ENCODE data around the gene RFTN1. TPM values are rescaled to one million over a fixed set of nuclear protein-coding genes. Genes with fewer than 3 reads are reported as not detected.

Gene RFTN1
- total RNA-seq, 1 experiment from 2014 or later, result 2.2 TPM

DNA sequence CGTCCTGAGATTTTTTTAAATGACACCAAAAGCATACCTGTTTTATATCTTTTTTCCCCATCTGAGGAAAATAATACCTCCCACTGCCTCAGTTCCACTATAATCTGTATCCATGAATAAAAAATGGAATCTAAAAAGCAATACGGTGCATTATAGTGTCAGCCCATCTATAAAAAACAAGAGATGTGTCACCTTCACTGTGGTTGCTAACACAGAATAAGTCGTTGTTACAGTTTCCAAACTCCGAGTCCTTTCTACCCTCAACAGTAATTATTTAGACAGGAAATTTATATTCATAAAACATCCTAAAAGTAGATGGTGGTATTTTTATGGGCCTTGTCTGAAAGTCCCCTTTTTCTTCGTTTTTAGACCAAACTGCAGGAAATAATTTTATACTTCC lies 19.4 kb downstream of the RFTN1 start:
- Histone ChIP-seq H3K14ac (ENCODE audit: insufficient read depth, low read length) (no peak overlapping the region), H2BK20ac (ENCODE audit: low read depth, low read length, poor library complexity, severe bottlenecking) (no peak overlapping the region), H2BK12ac (ENCODE audit: insufficient read length, low read depth, low read length) (no peak overlapping the region), H2AFZ (ENCODE audit: low read length) (no peak overlapping the region), H4K5ac (ENCODE audit: insufficient read length, low read depth, low read length) (no peak overlapping the region), H4K20me1 (ENCODE audit: control insufficient read depth, insufficient read depth, insufficient read length) (no peaks in the 10 kb centered on the region), H2BK5ac (ENCODE audit: insufficient read length, low read length) (no peak overlapping the region), H3K27me3 (ENCODE audit: insufficient read depth, low read length) (no peaks in the 10 kb centered on the region), H3K18ac (ENCODE audit: insufficient read length, low read depth, low read length) (no peak overlapping the region), H3K4ac (ENCODE audit: low read depth, low read length) (no peak overlapping the region), H3K79me1 (ENCODE audit: insufficient read depth, low read depth, low read length, poor library complexity, severe bottlenecking) (no peaks in the 10 kb centered on the region), H3K23me2 (ENCODE audit: insufficient read length, low read depth, low read length, poor library complexity, severe bottlenecking) (no peaks in the 10 kb centered on the region), H3K4me1 (ENCODE audit: insufficient read depth, low read length) (peaks cover 8% of the 10 kb centered on the region; the same call in 1 of the 2 replicates), H2AK5ac (ENCODE audit: insufficient read length, low read length) (no peak overlapping the region), H4K91ac (ENCODE audit: insufficient read length, low read depth, low read length) (no peak overlapping the region), H2BK120ac (ENCODE audit: low read depth, low read length, poor library complexity, severe bottlenecking) (no peak overlapping the region), H3K4me2 (ENCODE audit: insufficient read depth, insufficient read length, low read length) (no peak overlapping the region), H3K9me3 (ENCODE audit: control insufficient read depth, low read depth, low read length) (no peaks in the 10 kb centered on the region), H3K27ac (ENCODE audit: insufficient read length, low read depth, low read length) (no peak overlapping the region), H4K8ac (replicated peaks; ENCODE audit: insufficient read length, low read depth, low read length) (no peak overlapping the region), H3K56ac (ENCODE audit: insufficient read length, low read depth, low read length) (no peak overlapping the region), H3T11ph (ENCODE audit: low read length) (no peak overlapping the region), H2BK15ac (ENCODE audit: low read depth, low read length) (no peak overlapping the region), H3K79me2 (ENCODE audit: insufficient read depth, low read length) (no peaks in the 10 kb centered on the region), H3K23ac (ENCODE audit: insufficient read length, low read depth, low read length) (no peak overlapping the region), H3K9ac (ENCODE audit: extremely low read depth, insufficient read length, low read length) (no peak overlapping the region)
- peaks cover 8% of the 10 kb centered on the region for H3K27me3 Mint-ChIP-seq (ENCODE audit: low read depth)
- no peak for DNase-seq
- TF ChIP-seq, protein P1, sequence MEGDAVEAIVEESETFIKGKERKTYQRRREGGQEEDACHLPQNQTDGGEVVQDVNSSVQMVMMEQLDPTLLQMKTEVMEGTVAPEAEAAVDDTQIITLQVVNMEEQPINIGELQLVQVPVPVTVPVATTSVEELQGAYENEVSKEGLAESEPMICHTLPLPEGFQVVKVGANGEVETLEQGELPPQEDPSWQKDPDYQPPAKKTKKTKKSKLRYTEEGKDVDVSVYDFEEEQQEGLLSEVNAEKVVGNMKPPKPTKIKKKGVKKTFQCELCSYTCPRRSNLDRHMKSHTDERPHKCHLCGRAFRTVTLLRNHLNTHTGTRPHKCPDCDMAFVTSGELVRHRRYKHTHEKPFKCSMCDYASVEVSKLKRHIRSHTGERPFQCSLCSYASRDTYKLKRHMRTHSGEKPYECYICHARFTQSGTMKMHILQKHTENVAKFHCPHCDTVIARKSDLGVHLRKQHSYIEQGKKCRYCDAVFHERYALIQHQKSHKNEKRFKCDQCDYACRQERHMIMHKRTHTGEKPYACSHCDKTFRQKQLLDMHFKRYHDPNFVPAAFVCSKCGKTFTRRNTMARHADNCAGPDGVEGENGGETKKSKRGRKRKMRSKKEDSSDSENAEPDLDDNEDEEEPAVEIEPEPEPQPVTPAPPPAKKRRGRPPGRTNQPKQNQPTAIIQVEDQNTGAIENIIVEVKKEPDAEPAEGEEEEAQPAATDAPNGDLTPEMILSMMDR (conservative IDR thresholded peaks at IDR 0.05), result no peak
- H3K36me3 Mint-ChIP-seq (ENCODE audit: insufficient read depth in 1 of 3, low read depth in 3 of 3), result peaks cover 5 to 10% (median 8%) of the 10 kb centered on the region in 3 experiments; a peak in 6 of 7 replicates
- no peak overlapping the region for H3K27ac Mint-ChIP-seq
- H3K4me1 Mint-ChIP-seq, result peaks cover 16 to 25% of the 10 kb centered on the region in 2 experiments
- peaks cover 8 to 13% of the 10 kb centered on the region in 2 experiments for H3K9me3 Mint-ChIP-seq
- no peak overlapping the region for H3K4me3 Mint-ChIP-seq
- no CpG with 5 or more reads among the region's 5 CpGs for WGBS (ENCODE audit: extremely low coverage, insufficient read length, low lambda C conversion rate)
